IMR-90 (cell line): ENCODE results near the gene GRAMD1A. TPM values are rescaled to one million over a fixed set of nuclear protein-coding genes. Genes with fewer than 3 reads are reported as not detected.

Experiments
- ATAC-seq: fragments of 200-7000 bp; cut with Tn5 transposase; 2 replicates; pipeline ENCODE4 v1.9.1; 2020; ENCODE audit warnings: low read depth, mild to moderate bottlenecking, moderate library complexity
- BruUV-seq: library from RNA; stranded (reverse); fragments of 400-500 nt; replicated peaks from 2 replicates; lab custom pipeline; 2021; lab: Mats Ljungman, UMichigan
- CTCF ChIA-PET: fragments of 300-600 bp; formaldehyde crosslinking; extraction: SDS; loops from one replicate; lab custom pipeline; 2021; ENCODE audit warnings: antibody characterized with exemption; lab: Yijun Ruan, JAX
- POLR2A ChIA-PET: fragments of 300-600 bp; sonication (Branson Sonifier 250); formaldehyde crosslinking; loops from one replicate; lab custom pipeline; 2022; ENCODE audit warnings: antibody characterized with exemption; ENCODE audit not compliant: unreplicated experiment; lab: Charles Lee
- DNase-seq: peaks from one replicate; pipeline ENCODE4 v3.0.0; 2013
- H2AFZ ChIP-seq: replicated peaks from 2 replicates; pipeline ENCODE3; 2013; ENCODE audit warnings: low read length, mild to moderate bottlenecking; ENCODE audit not compliant: poor library complexity
- H2AK5ac ChIP-seq: 2 replicates; pipeline ENCODE4 v1.6.1; 2013; ENCODE audit warnings: low read depth, low read length, inconsistent platforms
- H2AK9ac ChIP-seq: replicated peaks from 2 replicates; pipeline ENCODE3; 2013; ENCODE audit warnings: mild to moderate bottlenecking, low read depth, low read length, moderate library complexity; ENCODE audit not compliant: poor library complexity
- H2BK120ac ChIP-seq: 2 replicates; pipeline ENCODE4 v1.6.1; 2013; ENCODE audit warnings: low read depth, low read length, inconsistent platforms
- H2BK15ac ChIP-seq: 3 replicates; pipeline ENCODE4 v1.6.1; 2013; ENCODE audit warnings: low read depth, low read length, inconsistent platforms
- H2BK20ac ChIP-seq: 2 replicates; pipeline ENCODE4 v1.6.1; 2013; ENCODE audit warnings: low read depth, mild to moderate bottlenecking, inconsistent platforms, low read length, moderate library complexity
- H2BK5ac ChIP-seq: 2 replicates; pipeline ENCODE4 v1.6.1; 2013; ENCODE audit warnings: mild to moderate bottlenecking, low read depth, low read length, inconsistent platforms; ENCODE audit not compliant: poor library complexity, severe bottlenecking
- H3K14ac ChIP-seq: replicated peaks from 2 replicates; pipeline ENCODE4 v1.6.1; 2013; ENCODE audit warnings: low read depth, low read length, inconsistent platforms
- H3K18ac ChIP-seq: 2 replicates; pipeline ENCODE4 v1.6.1; 2013; ENCODE audit warnings: low read depth, low read length, control low read depth
- H3K23ac ChIP-seq: 2 replicates; pipeline ENCODE4 v1.6.1; 2013; ENCODE audit warnings: low read depth, low read length, inconsistent platforms
- H3K27ac ChIP-seq: 2 replicates; pipeline ENCODE4 v1.5.1; 2013; ENCODE audit warnings: mild to moderate bottlenecking, control low read depth, low read length; ENCODE audit not compliant: insufficient read depth
- H3K27me3 ChIP-seq: 2 replicates; pipeline ENCODE4 v1.6.1; 2013; ENCODE audit warnings: low read length; ENCODE audit not compliant: control insufficient read depth, insufficient read depth
- H3K36me3 ChIP-seq: 2 replicates; pipeline ENCODE4 v1.6.1; 2013; ENCODE audit warnings: low read length, mixed read lengths; ENCODE audit not compliant: control insufficient read depth, insufficient read depth
- H3K4ac ChIP-seq: 2 replicates; pipeline ENCODE4 v1.6.1; 2013; ENCODE audit warnings: low read depth, low read length, inconsistent platforms
- H3K4me1 ChIP-seq: 2 replicates; pipeline ENCODE4 v1.6.1; 2013; ENCODE audit warnings: low read length, mixed read lengths; ENCODE audit not compliant: control insufficient read depth, insufficient read depth
- H3K4me2 ChIP-seq: 2 replicates; pipeline ENCODE4 v1.6.1; 2013; ENCODE audit warnings: low read depth, mild to moderate bottlenecking, control low read depth, low read length, moderate library complexity
- H3K4me3 ChIP-seq: 2 replicates; pipeline ENCODE4 v1.5.1; 2013; ENCODE audit warnings: low read depth, mild to moderate bottlenecking, control low read depth, low read length, moderate library complexity; ENCODE audit not compliant: insufficient read depth
- H3K56ac ChIP-seq: 2 replicates; pipeline ENCODE4 v1.6.1; 2013; ENCODE audit warnings: low read length, inconsistent platforms; ENCODE audit not compliant: insufficient read depth; ENCODE audit errors: extremely low read depth
- H3K79me1 ChIP-seq, 2 experiments: 2 replicates each; pipeline ENCODE4 v1.6.1; 2013; ENCODE audit warnings: low read length in 2 of 2, inconsistent platforms in 1 of 2, low read depth in 1 of 2
- H3K9ac ChIP-seq: 2 replicates; pipeline ENCODE4 v1.6.1; 2013; ENCODE audit warnings: low read depth, low read length, control low read depth
- H3K9me1 ChIP-seq: 2 replicates; pipeline ENCODE4 v1.6.1; 2013; ENCODE audit warnings: low read length, inconsistent platforms; ENCODE audit not compliant: insufficient read depth
- H3K9me3 ChIP-seq: 2 replicates; pipeline ENCODE4 v1.6.1; 2013; ENCODE audit warnings: low read length; ENCODE audit not compliant: control insufficient read depth, insufficient read depth
- H4K20me1 ChIP-seq: 2 replicates; pipeline ENCODE4 v1.6.1; 2013; ENCODE audit warnings: low read length, inconsistent platforms; ENCODE audit not compliant: insufficient read depth
- H4K5ac ChIP-seq: 2 replicates; pipeline ENCODE4 v1.6.1; 2013; ENCODE audit warnings: mild to moderate bottlenecking, low read depth, low read length, control low read depth
- H4K8ac ChIP-seq, 2 experiments: 2 replicates each; pipeline ENCODE4 v1.6.1; 2013; ENCODE audit warnings: low read depth in 2 of 2, low read length in 2 of 2, control low read depth in 1 of 2, inconsistent platforms in 1 of 2
- H4K91ac ChIP-seq: 2 replicates; pipeline ENCODE4 v1.6.1; 2013; ENCODE audit warnings: low read depth, low read length, inconsistent platforms; ENCODE audit not compliant: insufficient read depth
- NFE2L2 ChIP-seq: fragments of 150-350 bp; IDR thresholded peaks from 2 replicates; pipeline ENCODE4 v1.6.1; 2016; ENCODE audit warnings: low read depth, mild to moderate bottlenecking, low read length
- POLR2A ChIP-seq: IDR thresholded peaks from 2 replicates; pipeline ENCODE4 v1.6.1; 2012; ENCODE audit warnings: mild to moderate bottlenecking, low read depth, low read length
- RAD21 ChIP-seq: IDR thresholded peaks from 2 replicates; pipeline ENCODE4 v1.6.1; 2012; ENCODE audit warnings: low read length, improper control_type of control experiment
- RFX5 ChIP-seq: IDR thresholded peaks from 2 replicates; pipeline ENCODE4 v1.8.0; 2012; ENCODE audit warnings: low read depth, mild to moderate bottlenecking, low read length, moderate library complexity
- USF2 ChIP-seq: fragments of 150-350 bp; IDR thresholded peaks from 2 replicates; pipeline ENCODE4 v1.6.1; 2017; ENCODE audit warnings: mild to moderate bottlenecking, antibody characterized with exemption, low read length, low read depth
- WGBS, 2 experiments: methylation state at CpG; one replicate each; pipeline versions ENCODE4 v1.1.5 to v1.1.7; 2013; ENCODE audit warnings: missing lambda C conversion rate in 2 of 2; ENCODE audit not compliant: insufficient read length in 1 of 2; ENCODE audit errors: extremely low coverage in 2 of 2; 5-methylcytosine and 5-hydroxymethylcytosine counted together
- dilution Hi-C: fragments of 300-500 bp; cut with HindIII; formaldehyde crosslinking; loops from one replicate; pipeline ENCODE4 v1.14.3; 2018; ENCODE audit warnings: low sequenced_read_pairs; ENCODE audit not compliant: unreplicated experiment
- in situ Hi-C: fragments of 300-500 bp; cut with MboI; formaldehyde crosslinking; loops from 3 replicates; pipeline ENCODE4 v1.14.3; 2019; ENCODE audit warnings: low sequenced_read_pairs, inconsistent platforms, mixed read lengths
- intact Hi-C: fragments of 100-400 bp; cut with micrococcal nuclease; formaldehyde crosslinking; loops from 2 replicates; pipeline ENCODE4 v1.10.0; 2022
- polyA plus RNA-seq, 3 experiments: library from polyadenylated mRNA; depleted of rRNA; stranded (reverse); fragments of >200 nt; gene quantifications; 2 replicates each; pipeline ENCODE4 v1.2.3, GENCODE V29; 2012; ENCODE audit warnings: low replicate concordance in 1 of 3
- total RNA-seq: library from RNA; depleted of rRNA; stranded (reverse); fragments of >200 nt; gene quantifications from 2 replicates; pipeline ENCODE4 v1.2.3, GENCODE V29; 2012

The GRAMD1A gene
- total and polyA plus RNA-seq, 2 of the 4 experiments (the other 2 are of a cell fraction) = 11.1 to 63.0 TPM

GRCh38 chr19:34982275-34982674 is 17.8 kb upstream of the GRAMD1A start:
- no peak for ATAC-seq
- Histone ChIP-seq H3K14ac (no peak overlapping the region), H3K4me3 (no peak overlapping the region), H3K9me1 (no peaks in the 10 kb centered on the region), H2BK15ac (no peak overlapping the region), H3K27me3 (peaks cover 5% of the 10 kb centered on the region), H3K36me3 (no peaks in the 10 kb centered on the region), H4K5ac (no peak overlapping the region), H3K23ac (no peak overlapping the region), H3K79me1 (no peaks in the 10 kb centered on the region), H4K20me1 (no peaks in the 10 kb centered on the region), H2AK5ac (no peak overlapping the region), H4K8ac (no peak overlapping the region), H3K56ac (no peak overlapping the region), H3K27ac (no peak overlapping the region), H3K9ac (no peak overlapping the region), H3K4me1 (no peaks in the 10 kb centered on the region), H3K4me2 (no peak overlapping the region), H3K4ac (no peak overlapping the region), H3K9me3 (no peaks in the 10 kb centered on the region), H2BK5ac (no peak overlapping the region), H2AFZ (no peak overlapping the region), H2BK20ac (no peak overlapping the region), H2BK120ac (no peak overlapping the region), H4K91ac (no peak overlapping the region), H3K18ac (no peak overlapping the region), H2AK9ac (no peak overlapping the region)
- ChIA-PET POLR2A (no interaction called here), CTCF (no interaction called here)
- TF ChIP-seq NFE2L2 (0 out of 2 replicates have a peak, but pooled peaks have one; percentile 23), RFX5 (no peak), RAD21 (no peak), POLR2A (no peak), USF2 (no peak)
- in situ Hi-C loops = no loop called here
- intact Hi-C loops = no loop called here
- dilution Hi-C loops = no loop called here
- no peak for DNase-seq
- no CpG with 5 or more reads among the region's 5 CpGs for WGBS, 2 experiments
- BruUV-seq = no TSS peak
